Peyer's patch (tissue), 4 donors: ENCODE measurements around the gene CFAP97.

Experiments
- POLR2A ChIP-seq, 2 donors: fragments of 450-650 bp; IDR thresholded peaks; one replicate each; pipeline ENCODE4 v1.5.1; 2017; ENCODE audit warnings: antibody characterized with exemption in 2 of 2, mild to moderate bottlenecking in 2 of 2, moderate library complexity in 2 of 2
- TF ChIP-seq, protein P1 (sequence below), 6 experiments: fragments of 450-650 bp in 4 of 6; fragments of 200-600 bp in 2 of 6; sonication (generic) in 1 of 6; IDR thresholded peaks; one replicate each; pipeline ENCODE4 v1.5.1; 2017 to 2019; ENCODE audit warnings: antibody characterized with exemption in 6 of 6, mild to moderate bottlenecking in 3 of 6, moderate library complexity in 1 of 6

DNA sequence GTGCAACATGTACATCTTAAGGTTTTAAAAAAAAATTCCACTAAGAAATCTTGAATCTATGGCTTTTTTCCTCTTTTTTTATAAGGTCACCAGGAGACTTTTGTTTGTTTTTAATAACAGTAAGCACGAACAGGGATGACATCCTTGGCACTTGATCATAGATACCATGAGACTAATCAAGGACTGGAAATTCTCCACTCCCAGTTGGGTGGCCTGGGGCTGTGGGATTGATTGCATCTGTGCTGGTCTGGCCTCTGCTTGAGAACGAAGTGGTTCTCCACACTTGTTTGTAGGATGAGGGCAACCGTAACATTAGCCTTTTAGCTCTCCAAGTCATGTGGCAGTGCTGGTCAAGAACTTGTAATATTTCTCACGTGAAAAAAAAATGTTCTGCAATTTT lies 41.0 kb upstream of the CFAP97 start:
- TF ChIP-seq, protein P1, sequence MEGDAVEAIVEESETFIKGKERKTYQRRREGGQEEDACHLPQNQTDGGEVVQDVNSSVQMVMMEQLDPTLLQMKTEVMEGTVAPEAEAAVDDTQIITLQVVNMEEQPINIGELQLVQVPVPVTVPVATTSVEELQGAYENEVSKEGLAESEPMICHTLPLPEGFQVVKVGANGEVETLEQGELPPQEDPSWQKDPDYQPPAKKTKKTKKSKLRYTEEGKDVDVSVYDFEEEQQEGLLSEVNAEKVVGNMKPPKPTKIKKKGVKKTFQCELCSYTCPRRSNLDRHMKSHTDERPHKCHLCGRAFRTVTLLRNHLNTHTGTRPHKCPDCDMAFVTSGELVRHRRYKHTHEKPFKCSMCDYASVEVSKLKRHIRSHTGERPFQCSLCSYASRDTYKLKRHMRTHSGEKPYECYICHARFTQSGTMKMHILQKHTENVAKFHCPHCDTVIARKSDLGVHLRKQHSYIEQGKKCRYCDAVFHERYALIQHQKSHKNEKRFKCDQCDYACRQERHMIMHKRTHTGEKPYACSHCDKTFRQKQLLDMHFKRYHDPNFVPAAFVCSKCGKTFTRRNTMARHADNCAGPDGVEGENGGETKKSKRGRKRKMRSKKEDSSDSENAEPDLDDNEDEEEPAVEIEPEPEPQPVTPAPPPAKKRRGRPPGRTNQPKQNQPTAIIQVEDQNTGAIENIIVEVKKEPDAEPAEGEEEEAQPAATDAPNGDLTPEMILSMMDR (IDR thresholded peaks at IDR 0.05) = no peak
- TF ChIP-seq POLR2A (IDR thresholded peaks at IDR 0.05) = no peak
